ENCODE data around the gene CD38. TPM values are rescaled to one million over a fixed set of nuclear protein-coding genes. Genes with fewer than 3 reads are reported as not detected.

The CD38 gene
- total RNA-seq, 1 donor from 2014 or later, result 0.34 TPM

Other genes with a start within 250 kb of the CD38 start
- 48.2 and 48.4 TPM in 2 replicates for gene FBXL5, start 123.0 kb upstream of the CD38 start, total RNA-seq (ENCODE audit: low replicate concordance)
- gene FAM200B, start 96.5 kb upstream of the CD38 start, total RNA-seq (ENCODE audit: low replicate concordance), result 39.0 and 43.6 TPM in 2 replicates
- 0.89 and 3.4 TPM in 2 replicates for gene BST1, start 75.3 kb upstream of the CD38 start, total RNA-seq (ENCODE audit: low replicate concordance)
- gene FGFBP1, start 160.4 kb downstream of the CD38 start, total RNA-seq (ENCODE audit: low replicate concordance), result 21.7 and 22.1 TPM in 2 replicates
- not detected in 2 replicates for gene FGFBP2, start 184.8 kb downstream of the CD38 start, total RNA-seq (ENCODE audit: low replicate concordance)

Measured in type B pancreatic cell (in vitro differentiated cells).